CD14-positive monocyte (primary cell): ENCODE data around the gene IL5RA. TPM values are rescaled to one million over a fixed set of nuclear protein-coding genes. Genes with fewer than 3 reads are reported as not detected.

Experiments
- DNase-seq, 3 donors: peaks; one replicate each; pipeline ENCODE4 v3.0.0-alpha.2; 2011 to 2022
- H2AFZ ChIP-seq: 2 replicates; pipeline ENCODE4 v1.6.0; 2012; ENCODE audit warnings: mild to moderate bottlenecking, low read depth, low read length, inconsistent platforms; ENCODE audit not compliant: insufficient read depth, poor library complexity, severe bottlenecking
- H3K27ac ChIP-seq, 2 donors: 1 replicate in 1 of 2; 2 replicates in 1 of 2; pipeline ENCODE4 v1.5.1; 2012 to 2013; ENCODE audit warnings: low read length in 2 of 2, control low read depth in 1 of 2, inconsistent platforms in 1 of 2, low read depth in 1 of 2, mild to moderate bottlenecking in 1 of 2
- H3K27me3 ChIP-seq, 2 donors: one replicate each; pipeline versions ENCODE4 v1.6.0 to v1.6.1; 2011 to 2013; ENCODE audit warnings: low read length in 2 of 2; ENCODE audit not compliant: control insufficient read depth in 2 of 2, insufficient read depth in 2 of 2
- H3K36me3 ChIP-seq, 2 donors: replicated peaks in 1 of 2; 1 replicate in 1 of 2; 2 replicates in 1 of 2; pipeline versions ENCODE4 v1.5.1 to v1.6.1; 2012 to 2013; ENCODE audit warnings: low read length in 2 of 2, control low read depth in 1 of 2, inconsistent platforms in 1 of 2, mild to moderate bottlenecking in 1 of 2; ENCODE audit not compliant: insufficient read depth in 2 of 2, control insufficient read depth in 1 of 2
- H3K4me1 ChIP-seq, 2 donors: 1 replicate in 1 of 2; 2 replicates in 1 of 2; pipeline versions ENCODE4 v1.5.1 to v1.6.1; 2012 to 2013; ENCODE audit warnings: low read length in 2 of 2, control low read depth in 1 of 2, inconsistent platforms in 1 of 2, mild to moderate bottlenecking in 1 of 2, moderate library complexity in 1 of 2; ENCODE audit not compliant: insufficient read depth in 2 of 2, control insufficient read depth in 1 of 2
- H3K4me2 ChIP-seq: replicated peaks from 2 replicates; pipeline ENCODE3; 2012; ENCODE audit warnings: low read length, moderate library complexity, mild to moderate bottlenecking; ENCODE audit not compliant: poor library complexity, severe bottlenecking; ENCODE audit errors: extremely low read depth
- H3K4me3 ChIP-seq, 3 experiments: fragments of 200-600 bp in 1 of 3; sonication (generic) in 1 of 3; replicated peaks in 1 of 3; 1 replicate in 2 of 3; 2 replicates in 1 of 3; pipeline ENCODE4 v1.5.1; 2011 to 2013; ENCODE audit warnings: low read length in 3 of 3, mild to moderate bottlenecking in 3 of 3, control low read depth in 2 of 3, low read depth in 2 of 3, inconsistent platforms in 1 of 3, moderate library complexity in 1 of 3
- H3K79me2 ChIP-seq: 2 replicates; pipeline ENCODE4 v1.6.0; 2012; ENCODE audit warnings: mild to moderate bottlenecking, control low read depth, inconsistent platforms, low read length, moderate library complexity; ENCODE audit not compliant: insufficient read depth
- H3K9ac ChIP-seq: 2 replicates; pipeline ENCODE4 v1.6.0; 2017; ENCODE audit warnings: low read length, mild to moderate bottlenecking; ENCODE audit not compliant: insufficient read depth, poor library complexity, severe bottlenecking
- H3K9me3 ChIP-seq, 2 donors: replicated peaks in 1 of 2; 1 replicate in 1 of 2; 2 replicates in 1 of 2; pipeline versions ENCODE4 v1.5.1 to v1.6.1; 2012 to 2013; ENCODE audit warnings: low read length in 2 of 2, control low read depth in 1 of 2; ENCODE audit not compliant: control insufficient read depth in 1 of 2, insufficient read depth in 1 of 2
- H4K20me1 ChIP-seq: 2 replicates; pipeline ENCODE4 v1.6.0; 2012; ENCODE audit warnings: mild to moderate bottlenecking, low read length, control low read depth, moderate library complexity; ENCODE audit not compliant: insufficient read depth
- H3K27ac Mint-ChIP-seq, 7 donors: one replicate each; pipeline ENCODE4 v1.8.0; 2020; ENCODE audit warnings: mild to moderate bottlenecking in 7 of 7, mixed read lengths in 7 of 7, moderate library complexity in 6 of 7, inconsistent platforms in 2 of 7
- H3K27me3 Mint-ChIP-seq, 3 donors: one replicate each; pipeline ENCODE4 v1.8.0; 2021 to 2022; ENCODE audit warnings: low read depth in 3 of 3, mild to moderate bottlenecking in 3 of 3, mixed read lengths in 3 of 3, moderate library complexity in 3 of 3, inconsistent platforms in 1 of 3
- H3K36me3 Mint-ChIP-seq, 2 donors: one replicate each; pipeline ENCODE4 v1.8.0; 2020; ENCODE audit warnings: mixed read lengths in 2 of 2, inconsistent platforms in 1 of 2, mild to moderate bottlenecking in 1 of 2
- H3K4me1 Mint-ChIP-seq: one replicate; pipeline ENCODE4 v1.8.0; 2020; ENCODE audit warnings: mild to moderate bottlenecking, mixed read lengths
- H3K4me3 Mint-ChIP-seq, 2 donors: one replicate each; pipeline ENCODE4 v1.8.0; 2020; ENCODE audit warnings: mild to moderate bottlenecking in 2 of 2, mixed read lengths in 2 of 2, moderate library complexity in 1 of 2
- H3K9me3 Mint-ChIP-seq, 7 donors: one replicate each; pipeline ENCODE4 v1.8.0; 2020 to 2022; ENCODE audit warnings: mixed read lengths in 7 of 7, mild to moderate bottlenecking in 6 of 7, moderate library complexity in 6 of 7, inconsistent platforms in 2 of 7
- WGBS: methylation state at CpG from one replicate; pipeline ENCODE4 v1.1.5; 2013; ENCODE audit warnings: missing lambda C conversion rate; ENCODE audit not compliant: insufficient coverage; 5-methylcytosine and 5-hydroxymethylcytosine counted together
- intact Hi-C, 2 donors: fragments of 100-400 bp; cut with micrococcal nuclease; formaldehyde crosslinking; loops; one replicate each; pipeline versions ENCODE4 v1.15.0 to v1.15.1; 2023
- polyA plus RNA-seq, 3 donors: library from polyadenylated mRNA; depleted of rRNA in 1 of 3; unstranded in 2 of 3; stranded (reverse) in 1 of 3; fragments of 300-500 nt in 2 of 3; fragments of >200 nt in 1 of 3; fragmentation: Illumina TruSeq in 2 of 3; gene quantifications; 1 replicate in 2 of 3; 2 replicates in 1 of 3; pipeline ENCODE4 v1.2.3, GENCODE V29; 2012 to 2021
- TF ChIP-seq, protein P1 (sequence below): fragments of 200-600 bp; IDR thresholded peaks from one replicate; pipeline ENCODE4 v1.8.0; 2022; ENCODE audit warnings: antibody characterized with exemption, mild to moderate bottlenecking

Gene IL5RA
- polyA plus RNA-seq, 3 donors: not detected

DNA sequence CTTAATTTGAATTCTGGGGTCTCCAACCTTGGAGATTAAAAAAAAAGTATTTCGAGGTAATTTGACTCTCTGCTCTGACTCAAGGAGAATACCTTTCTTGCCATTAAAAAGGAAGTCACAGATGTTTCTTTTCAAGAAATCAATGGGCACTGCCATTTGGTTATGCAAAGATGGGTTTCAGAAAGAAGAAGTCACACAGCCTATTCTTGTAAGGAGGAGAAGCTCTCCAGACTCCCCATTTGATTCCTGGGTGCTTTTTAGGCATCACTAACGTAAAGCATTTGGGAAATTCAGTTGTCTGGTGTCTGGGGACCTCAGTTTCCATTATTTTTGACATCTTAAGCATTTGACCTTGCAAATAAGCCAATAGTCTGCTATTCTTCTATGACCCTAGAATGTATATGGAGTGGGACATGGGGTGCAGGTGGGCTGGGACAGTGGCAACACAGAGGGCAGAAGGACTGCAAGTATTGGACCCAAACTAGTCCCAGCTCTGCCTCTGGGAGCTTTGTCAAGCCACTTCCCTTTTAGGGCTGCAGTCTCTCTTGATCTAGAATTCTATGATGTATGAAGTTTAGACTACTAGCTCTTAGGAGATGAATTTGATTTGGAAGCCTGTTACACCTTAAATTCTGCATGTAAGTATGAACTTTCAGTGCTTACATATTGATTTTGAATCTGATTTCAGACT lies 27.8 kb downstream of the IL5RA start:
- H3K27me3 ChIP-seq: no peaks in the 10 kb centered on the region
- H3K4me1 Mint-ChIP-seq: peaks cover 5% of the 10 kb centered on the region
- H3K9me3 Mint-ChIP-seq: no peaks in the 10 kb centered on the region
- H3K4me3 ChIP-seq: no peak overlapping the region
- no peaks in the 10 kb centered on the region for H3K4me1 ChIP-seq
- no peaks in the 10 kb centered on the region for H3K79me2 ChIP-seq
- no peak overlapping the region for H3K27ac ChIP-seq
- H3K9ac ChIP-seq: no peak overlapping the region
- H3K4me2 ChIP-seq: no peak overlapping the region
- H3K36me3 Mint-ChIP-seq: no peaks in the 10 kb centered on the region
- TF ChIP-seq, protein P1, sequence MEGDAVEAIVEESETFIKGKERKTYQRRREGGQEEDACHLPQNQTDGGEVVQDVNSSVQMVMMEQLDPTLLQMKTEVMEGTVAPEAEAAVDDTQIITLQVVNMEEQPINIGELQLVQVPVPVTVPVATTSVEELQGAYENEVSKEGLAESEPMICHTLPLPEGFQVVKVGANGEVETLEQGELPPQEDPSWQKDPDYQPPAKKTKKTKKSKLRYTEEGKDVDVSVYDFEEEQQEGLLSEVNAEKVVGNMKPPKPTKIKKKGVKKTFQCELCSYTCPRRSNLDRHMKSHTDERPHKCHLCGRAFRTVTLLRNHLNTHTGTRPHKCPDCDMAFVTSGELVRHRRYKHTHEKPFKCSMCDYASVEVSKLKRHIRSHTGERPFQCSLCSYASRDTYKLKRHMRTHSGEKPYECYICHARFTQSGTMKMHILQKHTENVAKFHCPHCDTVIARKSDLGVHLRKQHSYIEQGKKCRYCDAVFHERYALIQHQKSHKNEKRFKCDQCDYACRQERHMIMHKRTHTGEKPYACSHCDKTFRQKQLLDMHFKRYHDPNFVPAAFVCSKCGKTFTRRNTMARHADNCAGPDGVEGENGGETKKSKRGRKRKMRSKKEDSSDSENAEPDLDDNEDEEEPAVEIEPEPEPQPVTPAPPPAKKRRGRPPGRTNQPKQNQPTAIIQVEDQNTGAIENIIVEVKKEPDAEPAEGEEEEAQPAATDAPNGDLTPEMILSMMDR: no peak
- no peaks in the 10 kb centered on the region for H3K9me3 ChIP-seq
- H3K27me3 Mint-ChIP-seq: peaks cover 0 to 2% (median 0%) of the 10 kb centered on the region in 3 donors
- H3K36me3 ChIP-seq: no peaks in the 10 kb centered on the region
- H3K4me3 Mint-ChIP-seq: no peak overlapping the region
- no peak overlapping the region for H2AFZ ChIP-seq
- H4K20me1 ChIP-seq: no peaks in the 10 kb centered on the region
- intact Hi-C loops: no loop called here
- no peak overlapping the region for H3K27ac Mint-ChIP-seq
- no peak for DNase-seq
- no CpG with 5 or more reads among the region's 2 CpGs for WGBS

DNA sequence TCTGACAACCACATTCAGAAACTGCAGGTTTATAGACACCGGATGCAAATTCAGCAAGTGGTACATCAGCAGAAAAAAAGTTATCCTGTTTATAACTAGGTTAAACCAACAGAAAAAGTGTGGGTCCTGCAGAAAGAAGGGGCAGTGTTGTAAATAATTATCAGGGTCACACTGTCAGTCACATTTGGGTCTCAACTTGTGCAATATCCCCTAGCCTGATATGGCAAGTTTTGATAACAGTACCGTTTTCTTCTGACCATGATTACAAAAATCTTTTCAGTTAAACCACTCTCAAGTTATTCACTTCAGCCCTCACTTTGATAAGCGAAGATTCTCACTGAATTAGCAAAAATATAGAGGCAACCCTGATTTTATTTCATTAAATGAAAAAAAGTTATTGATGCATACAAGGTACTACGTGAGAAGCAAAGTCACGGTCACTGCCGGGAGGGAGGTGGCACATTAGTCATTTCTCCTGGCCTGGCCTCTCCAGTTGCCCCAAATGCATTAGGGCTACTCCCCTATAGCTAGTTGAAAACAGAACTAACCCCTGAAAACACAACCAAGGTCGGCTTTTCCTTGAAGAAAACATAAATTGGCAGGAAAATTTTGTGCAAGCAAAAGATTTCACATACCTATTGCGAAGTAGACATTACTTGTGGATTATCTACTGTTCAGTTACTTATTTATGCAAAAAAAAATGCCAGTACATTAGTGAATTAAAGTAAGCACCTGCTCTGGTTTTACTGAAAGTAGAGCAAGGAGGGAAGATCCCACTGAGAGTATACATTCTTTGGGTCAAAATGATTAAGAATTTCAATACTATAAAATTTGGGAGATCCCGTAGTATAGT lies 28.6 kb downstream of the IL5RA start:
- Histone ChIP-seq H3K36me3 (no peaks in the 10 kb centered on the region), H3K79me2 (no peaks in the 10 kb centered on the region), H3K4me3 (no peak overlapping the region), H3K4me2 (no peak overlapping the region), H3K9me3 (no peaks in the 10 kb centered on the region), H3K4me1 (no peaks in the 10 kb centered on the region), H3K9ac (no peak overlapping the region), H4K20me1 (no peaks in the 10 kb centered on the region), H3K27me3 (no peaks in the 10 kb centered on the region), H2AFZ (no peak overlapping the region), H3K27ac (no peak overlapping the region)
- DNase-seq: no peak
- intact Hi-C loops: no loop called here
- WGBS: 40% methylated on average over 1 of the region's 9 CpGs
- no peaks in the 10 kb centered on the region for H3K9me3 Mint-ChIP-seq
- no peaks in the 10 kb centered on the region for H3K36me3 Mint-ChIP-seq
- H3K4me3 Mint-ChIP-seq: no peak overlapping the region
- H3K27me3 Mint-ChIP-seq: peaks cover 0 to 2% (median 0%) of the 10 kb centered on the region in 3 donors
- no peak overlapping the region for H3K27ac Mint-ChIP-seq
- TF ChIP-seq, protein P1: no peak
- peaks cover 5% of the 10 kb centered on the region for H3K4me1 Mint-ChIP-seq
